GM12878 (cell line): Measurements from ENCODE around the gene SLC35G2. TPM values are rescaled to one million over a fixed set of nuclear protein-coding genes. Genes with fewer than 3 reads are reported as not detected.

ENCODE experiments used
- BCL11A ChIP-seq: IDR thresholded peaks from 2 replicates; pipeline ENCODE4 v1.6.1; 2011; ENCODE audit warnings: low read depth, low read length
- BMI1 ChIP-seq: fragments of 450-650 bp; IDR thresholded peaks from 2 replicates; pipeline ENCODE4 v1.6.1; 2016; ENCODE audit warnings: mild to moderate bottlenecking, moderate library complexity, borderline replicate concordance
- CBFB ChIP-seq: IDR thresholded peaks from 2 replicates; pipeline ENCODE4 v1.6.1; 2016; ENCODE audit warnings: antibody characterized with exemption, low read depth
- CHD4 ChIP-seq: fragments of 200-600 bp; sonication (generic); IDR thresholded peaks from 2 replicates; pipeline ENCODE4 v1.6.1; 2016; ENCODE audit warnings: mild to moderate bottlenecking
- CREB1 ChIP-seq: IDR thresholded peaks from 2 replicates; pipeline ENCODE4 v1.6.1; 2012; ENCODE audit warnings: low read depth, mild to moderate bottlenecking, inconsistent platforms
- IKZF2 ChIP-seq, 2 experiments: fragments of 450-650 bp; IDR thresholded peaks; 2 replicates each; pipeline ENCODE4 v1.6.1; 2017; ENCODE audit warnings: mild to moderate bottlenecking in 2 of 2, moderate library complexity in 2 of 2
- NR2C2 ChIP-seq: IDR thresholded peaks from 2 replicates; pipeline ENCODE4 v1.6.1; 2011; ENCODE audit warnings: borderline replicate concordance, low read depth; ENCODE audit not compliant: control insufficient read depth, insufficient read length
- PAX8 ChIP-seq: fragments of 450-650 bp; IDR thresholded peaks from 2 replicates; pipeline ENCODE4 v1.6.1; 2017; ENCODE audit warnings: mild to moderate bottlenecking, moderate library complexity
- POLR2A ChIP-seq: IDR thresholded peaks from 2 replicates; pipeline ENCODE4 v1.6.1; 2011; ENCODE audit warnings: low read depth, mild to moderate bottlenecking, low read length
- SPI1 ChIP-seq: IDR thresholded peaks from 2 replicates; pipeline ENCODE4 v1.6.1; 2011; ENCODE audit warnings: low read depth, mild to moderate bottlenecking, low read length, moderate library complexity, borderline replicate concordance; ENCODE audit not compliant: insufficient read depth
- SREBF1 ChIP-seq: IDR thresholded peaks from 2 replicates; pipeline ENCODE4 v1.6.1; 2012; ENCODE audit warnings: mild to moderate bottlenecking, low read length
- SRF ChIP-seq, 2 experiments: IDR thresholded peaks; 2 replicates each; pipeline ENCODE4 v1.6.1; 2011; ENCODE audit warnings: low read depth in 2 of 2, low read length in 2 of 2, mild to moderate bottlenecking in 1 of 2, moderate library complexity in 1 of 2
- polyA plus RNA-seq, 11 experiments: library from polyadenylated mRNA; depleted of rRNA in 4 of 11; unstranded in 6 of 11; stranded (reverse) in 5 of 11; fragments of >200 nt; fragmentation: Nextera tagmentation in 4 of 11; fragmentation: Illumina TruSeq in 1 of 11; extraction: Ambion mirVana in 4 of 11; extraction: Trizol in 1 of 11; gene quantifications; 1 replicate in 1 of 11; 2 replicates in 10 of 11; pipeline versions ENCODE4 v1.2.1 to v1.2.3, GENCODE V29; 2011 to 2016; ENCODE audit warnings: inconsistent platforms in 2 of 11, missing spikeins in 2 of 11, low read depth in 1 of 11
- total RNA-seq, 4 experiments: library from RNA; depleted of rRNA in 3 of 4; stranded (reverse); fragments of >200 nt in 3 of 4; fragmentation: Illumina TruSeq in 1 of 4; extraction: Trizol in 1 of 4; gene quantifications; 2 replicates each; pipeline versions ENCODE4 v1.2.1 to v1.2.3, GENCODE V29; 2013 to 2021
- TF ChIP-seq, protein P1 (sequence below): fragments of 450-650 bp; IDR thresholded peaks from 2 replicates; pipeline ENCODE4 v1.6.1; 2017; ENCODE audit warnings: mild to moderate bottlenecking, low read depth, inconsistent platforms; ENCODE audit not compliant: poor library complexity, severe bottlenecking
- TF ChIP-seq, protein P2 (sequence below): fragments of 450-650 bp; IDR thresholded peaks from 2 replicates; pipeline ENCODE4 v1.6.1; 2018; ENCODE audit warnings: borderline replicate concordance, mild to moderate bottlenecking; ENCODE audit not compliant: partially characterized antibody
- TF ChIP-seq, protein P3 (sequence below): IDR thresholded peaks from 2 replicates; pipeline ENCODE4 v1.6.1; 2012; ENCODE audit warnings: low read length, inconsistent platforms
- TF ChIP-seq, protein P4 (sequence below): IDR thresholded peaks from 2 replicates; pipeline ENCODE4 v1.6.1; 2011; ENCODE audit warnings: borderline replicate concordance, low read depth, mild to moderate bottlenecking, moderate library complexity, low read length; ENCODE audit not compliant: insufficient read depth, poor library complexity, severe bottlenecking
- TF ChIP-seq, protein P5 (sequence below): fragments of 450-650 bp; formaldehyde crosslinking; IDR thresholded peaks from 2 replicates; pipeline ENCODE4 v1.4.0; 2020; ENCODE audit warnings: mild to moderate bottlenecking, moderate library complexity

The SLC35G2 gene
- total and polyA plus RNA-seq, 10 of the 15 experiments (the other 5 are each of a cell fraction or from before 2014, with no cell fraction given): 0.11 to 1.9 (median 0.27) TPM

DNA sequence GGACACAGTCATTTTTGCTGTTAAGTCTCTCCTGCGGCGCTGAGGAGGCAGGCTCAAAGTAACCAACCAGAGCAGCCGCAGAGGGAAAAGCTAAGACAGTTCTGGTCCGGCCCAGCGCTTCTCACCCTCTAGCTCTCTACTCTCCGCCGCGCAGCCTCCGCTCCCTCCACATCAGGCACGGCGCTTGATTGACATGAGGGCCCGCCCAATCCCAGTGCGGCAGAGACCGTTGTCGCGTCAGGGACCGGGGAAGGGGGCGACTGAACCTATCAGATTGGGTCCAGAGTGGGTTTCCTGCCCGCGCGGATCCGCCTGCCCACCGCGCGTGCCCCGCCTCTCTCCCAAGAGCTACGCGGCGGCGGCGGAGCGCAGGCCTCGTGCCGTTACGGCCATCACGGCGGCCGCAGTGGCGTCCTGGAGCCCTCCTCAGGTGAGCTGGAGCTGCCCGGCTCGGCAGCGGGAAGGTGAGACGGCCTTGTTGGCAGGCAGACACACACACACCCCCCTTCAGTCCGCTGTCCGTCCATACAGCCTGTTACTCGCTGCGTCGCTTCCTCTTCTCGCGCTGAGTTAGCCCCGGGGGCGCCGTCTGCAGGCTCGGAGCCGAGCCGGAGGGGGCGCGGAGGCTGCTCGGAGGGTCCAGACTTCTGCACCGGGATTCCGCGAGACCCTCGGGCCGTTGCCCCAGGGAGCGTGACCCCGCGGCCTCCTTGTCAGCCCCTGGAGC is 43.1 kb downstream of the SLC35G2 start, which contains the start of gene NCK1 (continued):
- TF ChIP-seq, protein P1, sequence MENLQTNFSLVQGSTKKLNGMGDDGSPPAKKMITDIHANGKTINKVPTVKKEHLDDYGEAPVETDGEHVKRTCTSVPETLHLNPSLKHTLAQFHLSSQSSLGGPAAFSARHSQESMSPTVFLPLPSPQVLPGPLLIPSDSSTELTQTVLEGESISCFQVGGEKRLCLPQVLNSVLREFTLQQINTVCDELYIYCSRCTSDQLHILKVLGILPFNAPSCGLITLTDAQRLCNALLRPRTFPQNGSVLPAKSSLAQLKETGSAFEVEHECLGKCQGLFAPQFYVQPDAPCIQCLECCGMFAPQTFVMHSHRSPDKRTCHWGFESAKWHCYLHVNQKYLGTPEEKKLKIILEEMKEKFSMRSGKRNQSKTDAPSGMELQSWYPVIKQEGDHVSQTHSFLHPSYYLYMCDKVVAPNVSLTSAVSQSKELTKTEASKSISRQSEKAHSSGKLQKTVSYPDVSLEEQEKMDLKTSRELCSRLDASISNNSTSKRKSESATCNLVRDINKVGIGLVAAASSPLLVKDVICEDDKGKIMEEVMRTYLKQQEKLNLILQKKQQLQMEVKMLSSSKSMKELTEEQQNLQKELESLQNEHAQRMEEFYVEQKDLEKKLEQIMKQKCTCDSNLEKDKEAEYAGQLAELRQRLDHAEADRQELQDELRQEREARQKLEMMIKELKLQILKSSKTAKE: peak; percentile 4
- TF ChIP-seq PAX8: no peak
- TF ChIP-seq NR2C2: no peak
- 0 out of 4 replicates have a peak, but pooled peaks of 1 of the 2 experiments have one; percentile 1 for TF ChIP-seq SRF (IDR thresholded peaks at IDR 0.05; ENCODE audit: low read depth in 2 of 2, low read length in 2 of 2)
- TF ChIP-seq, protein P2, sequence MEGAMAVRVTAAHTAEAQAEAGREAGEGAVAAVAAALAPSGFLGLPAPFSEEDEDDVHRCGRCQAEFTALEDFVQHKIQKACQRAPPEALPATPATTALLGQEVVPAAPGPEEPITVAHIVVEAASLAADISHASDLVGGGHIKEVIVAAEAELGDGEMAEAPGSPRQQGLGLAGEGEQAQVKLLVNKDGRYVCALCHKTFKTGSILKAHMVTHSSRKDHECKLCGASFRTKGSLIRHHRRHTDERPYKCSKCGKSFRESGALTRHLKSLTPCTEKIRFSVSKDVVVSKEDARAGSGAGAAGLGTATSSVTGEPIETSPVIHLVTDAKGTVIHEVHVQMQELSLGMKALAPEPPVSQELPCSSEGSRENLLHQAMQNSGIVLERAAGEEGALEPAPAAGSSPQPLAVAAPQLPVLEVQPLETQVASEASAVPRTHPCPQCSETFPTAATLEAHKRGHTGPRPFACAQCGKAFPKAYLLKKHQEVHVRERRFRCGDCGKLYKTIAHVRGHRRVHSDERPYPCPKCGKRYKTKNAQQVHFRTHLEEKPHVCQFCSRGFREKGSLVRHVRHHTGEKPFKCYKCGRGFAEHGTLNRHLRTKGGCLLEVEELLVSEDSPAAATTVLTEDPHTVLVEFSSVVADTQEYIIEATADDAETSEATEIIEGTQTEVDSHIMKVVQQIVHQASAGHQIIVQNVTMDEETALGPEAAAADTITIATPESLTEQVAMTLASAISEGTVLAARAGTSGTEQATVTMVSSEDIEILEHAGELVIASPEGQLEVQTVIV: no peak
- TF ChIP-seq SREBF1: no peak
- peak; percentile 64; the same call in 1 of the 2 replicates for TF ChIP-seq CBFB
- 0 out of 4 replicates have a peak, but pooled peaks of 1 of the 2 experiments have one; percentile 4 for TF ChIP-seq IKZF2 (IDR thresholded peaks at IDR 0.05)
- TF ChIP-seq, protein P3, sequence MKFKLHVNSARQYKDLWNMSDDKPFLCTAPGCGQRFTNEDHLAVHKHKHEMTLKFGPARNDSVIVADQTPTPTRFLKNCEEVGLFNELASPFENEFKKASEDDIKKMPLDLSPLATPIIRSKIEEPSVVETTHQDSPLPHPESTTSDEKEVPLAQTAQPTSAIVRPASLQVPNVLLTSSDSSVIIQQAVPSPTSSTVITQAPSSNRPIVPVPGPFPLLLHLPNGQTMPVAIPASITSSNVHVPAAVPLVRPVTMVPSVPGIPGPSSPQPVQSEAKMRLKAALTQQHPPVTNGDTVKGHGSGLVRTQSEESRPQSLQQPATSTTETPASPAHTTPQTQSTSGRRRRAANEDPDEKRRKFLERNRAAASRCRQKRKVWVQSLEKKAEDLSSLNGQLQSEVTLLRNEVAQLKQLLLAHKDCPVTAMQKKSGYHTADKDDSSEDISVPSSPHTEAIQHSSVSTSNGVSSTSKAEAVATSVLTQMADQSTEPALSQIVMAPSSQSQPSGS: no peak
- no peak for TF ChIP-seq CHD4
- TF ChIP-seq POLR2A: peak; percentile 98
- TF ChIP-seq BMI1: no peak
- TF ChIP-seq CREB1: peak; percentile 87; the same call in 1 of the 2 replicates
- TF ChIP-seq, protein P4, sequence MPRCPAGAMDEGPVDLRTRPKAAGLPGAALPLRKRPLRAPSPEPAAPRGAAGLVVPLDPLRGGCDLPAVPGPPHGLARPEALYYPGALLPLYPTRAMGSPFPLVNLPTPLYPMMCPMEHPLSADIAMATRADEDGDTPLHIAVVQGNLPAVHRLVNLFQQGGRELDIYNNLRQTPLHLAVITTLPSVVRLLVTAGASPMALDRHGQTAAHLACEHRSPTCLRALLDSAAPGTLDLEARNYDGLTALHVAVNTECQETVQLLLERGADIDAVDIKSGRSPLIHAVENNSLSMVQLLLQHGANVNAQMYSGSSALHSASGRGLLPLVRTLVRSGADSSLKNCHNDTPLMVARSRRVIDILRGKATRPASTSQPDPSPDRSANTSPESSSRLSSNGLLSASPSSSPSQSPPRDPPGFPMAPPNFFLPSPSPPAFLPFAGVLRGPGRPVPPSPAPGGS: no peak
- TF ChIP-seq SPI1: peak; percentile 46; the same call in 1 of the 2 replicates
- TF ChIP-seq, protein P5, sequence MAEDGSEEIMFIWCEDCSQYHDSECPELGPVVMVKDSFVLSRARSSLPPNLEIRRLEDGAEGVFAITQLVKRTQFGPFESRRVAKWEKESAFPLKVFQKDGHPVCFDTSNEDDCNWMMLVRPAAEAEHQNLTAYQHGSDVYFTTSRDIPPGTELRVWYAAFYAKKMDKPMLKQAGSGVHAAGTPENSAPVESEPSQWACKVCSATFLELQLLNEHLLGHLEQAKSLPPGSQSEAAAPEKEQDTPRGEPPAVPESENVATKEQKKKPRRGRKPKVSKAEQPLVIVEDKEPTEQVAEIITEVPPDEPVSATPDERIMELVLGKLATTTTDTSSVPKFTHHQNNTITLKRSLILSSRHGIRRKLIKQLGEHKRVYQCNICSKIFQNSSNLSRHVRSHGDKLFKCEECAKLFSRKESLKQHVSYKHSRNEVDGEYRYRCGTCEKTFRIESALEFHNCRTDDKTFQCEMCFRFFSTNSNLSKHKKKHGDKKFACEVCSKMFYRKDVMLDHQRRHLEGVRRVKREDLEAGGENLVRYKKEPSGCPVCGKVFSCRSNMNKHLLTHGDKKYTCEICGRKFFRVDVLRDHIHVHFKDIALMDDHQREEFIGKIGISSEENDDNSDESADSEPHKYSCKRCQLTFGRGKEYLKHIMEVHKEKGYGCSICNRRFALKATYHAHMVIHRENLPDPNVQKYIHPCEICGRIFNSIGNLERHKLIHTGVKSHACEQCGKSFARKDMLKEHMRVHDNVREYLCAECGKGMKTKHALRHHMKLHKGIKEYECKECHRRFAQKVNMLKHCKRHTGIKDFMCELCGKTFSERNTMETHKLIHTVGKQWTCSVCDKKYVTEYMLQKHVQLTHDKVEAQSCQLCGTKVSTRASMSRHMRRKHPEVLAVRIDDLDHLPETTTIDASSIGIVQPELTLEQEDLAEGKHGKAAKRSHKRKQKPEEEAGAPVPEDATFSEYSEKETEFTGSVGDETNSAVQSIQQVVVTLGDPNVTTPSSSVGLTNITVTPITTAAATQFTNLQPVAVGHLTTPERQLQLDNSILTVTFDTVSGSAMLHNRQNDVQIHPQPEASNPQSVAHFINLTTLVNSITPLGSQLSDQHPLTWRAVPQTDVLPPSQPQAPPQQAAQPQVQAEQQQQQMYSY (CRISPR knock-in tag): no peak
- TF ChIP-seq BCL11A: no peak
